Nephron progenitor cell (in vitro differentiated cells): Measurements from ENCODE around the gene CNNM1.

Source experiments
- DNase-seq: peaks from one replicate; pipeline ENCODE4 v3.0.0; 2021
- H3K27ac Mint-ChIP-seq: 2 replicates; pipeline ENCODE4 v1.8.0; 2021; ENCODE audit warnings: mild to moderate bottlenecking, moderate library complexity, mixed read lengths
- H3K27me3 Mint-ChIP-seq: 2 replicates; pipeline ENCODE4 v1.8.0; 2021; ENCODE audit warnings: mild to moderate bottlenecking, low read depth, mixed read lengths; ENCODE audit not compliant: poor library complexity
- H3K36me3 Mint-ChIP-seq: 2 replicates; pipeline ENCODE4 v1.8.0; 2021; ENCODE audit warnings: low read depth, mixed read lengths
- H3K4me1 Mint-ChIP-seq: 2 replicates; pipeline ENCODE4 v1.8.0; 2021; ENCODE audit warnings: mixed read lengths
- H3K4me3 Mint-ChIP-seq: 2 replicates; pipeline ENCODE4 v1.8.0; 2021; ENCODE audit warnings: mild to moderate bottlenecking, moderate library complexity, mixed read lengths
- H3K9me3 Mint-ChIP-seq: 2 replicates; pipeline ENCODE4 v1.8.0; 2021; ENCODE audit warnings: mild to moderate bottlenecking, moderate library complexity, mixed read lengths
- CTCF ChIP-seq: fragments of 200-600 bp; sonication (generic); IDR thresholded peaks from 2 replicates; pipeline ENCODE4 v1.5.0; 2021; ENCODE audit warnings: antibody characterized with exemption

CNNM1 gene

GRCh38 chr10:99391346-99391745 lies 62.2 kb downstream of the CNNM1 start:
- Mint-ChIP-seq H3K36me3 (peaks cover 7% of the 10 kb centered on the region), H3K4me3 (no peak overlapping the region), H3K9me3 (no peaks in the 10 kb centered on the region), H3K27ac (no peak overlapping the region), H3K4me1 (peaks cover 9% of the 10 kb centered on the region), H3K27me3 (peaks cover 34% of the 10 kb centered on the region)
- TF ChIP-seq CTCF: no peak
- DNase-seq: no peak

GRCh38 chr10:99393036-99393435 lies 63.9 kb downstream of the CNNM1 start:
- Mint-ChIP-seq H3K4me3 (no peak overlapping the region), H3K9me3 (no peaks in the 10 kb centered on the region), H3K4me1 (peaks cover 9% of the 10 kb centered on the region), H3K27ac (no peak overlapping the region), H3K27me3 (peaks cover 28% of the 10 kb centered on the region), H3K36me3 (peaks cover 15% of the 10 kb centered on the region)
- DNase-seq: no peak
- TF ChIP-seq CTCF: no peak

GRCh38 chr10:99393683-99394082 lies 64.5 kb downstream of the CNNM1 start:
- no peak for TF ChIP-seq CTCF
- Mint-ChIP-seq H3K27me3 (peaks cover 27% of the 10 kb centered on the region), H3K4me1 (peaks cover 9% of the 10 kb centered on the region)

GRCh38 chr10:99394256-99394655 lies 65.1 kb downstream of the CNNM1 start:
- no peak for DNase-seq
- Mint-ChIP-seq H3K36me3 (peaks cover 23% of the 10 kb centered on the region), H3K9me3 (no peaks in the 10 kb centered on the region), H3K27ac (no peak overlapping the region), H3K4me1 (peaks cover 9% of the 10 kb centered on the region), H3K27me3 (peaks cover 23% of the 10 kb centered on the region), H3K4me3 (no peak overlapping the region)
- no peak for TF ChIP-seq CTCF

More at GRCh38 chr10:99393683-99394082, 64.5 kb downstream of the CNNM1 start:
- H3K4me3 Mint-ChIP-seq: no peak overlapping the region
- no peaks in the 10 kb centered on the region for H3K9me3 Mint-ChIP-seq
- no peak overlapping the region for H3K27ac Mint-ChIP-seq
- no peak for DNase-seq
- H3K36me3 Mint-ChIP-seq: peaks cover 18% of the 10 kb centered on the region

- Mint-ChIP-seq H3K4me1 (peaks cover 9% of the 10 kb centered on the region), H3K4me3 (peak overlapping the region; percentile 30), H3K9me3 (no peaks in the 10 kb centered on the region), H3K36me3 (peaks cover 24% of the 10 kb centered on the region), H3K27me3 (peaks cover 23% of the 10 kb centered on the region), H3K27ac (no peak overlapping the region)
- no peak for DNase-seq
- no peak for TF ChIP-seq CTCF
These were observed 65.7 kb downstream of the CNNM1 start for GRCh38 chr10:99394761-99395386.

- Mint-ChIP-seq H3K4me3 (no peak overlapping the region), H3K27ac (peak overlapping the region; percentile 79), H3K27me3 (peaks cover 17% of the 10 kb centered on the region), H3K9me3 (no peaks in the 10 kb centered on the region), H3K36me3 (peaks cover 24% of the 10 kb centered on the region), H3K4me1 (peaks cover 9% of the 10 kb centered on the region)
- no peak for DNase-seq
- TF ChIP-seq CTCF: no peak
These were observed 66.7 kb downstream of the CNNM1 start for GRCh38 chr10:99395750-99396445.
